GM12891 (cell line): ENCODE measurements around the gene NHLH1.

Experiments used
- PAX5 ChIP-seq: IDR thresholded peaks from 2 replicates; pipeline ENCODE4 v1.6.1; 2011; ENCODE audit warnings: low read length, moderate library complexity, mild to moderate bottlenecking; ENCODE audit not compliant: insufficient read depth, severe bottlenecking
- POLR2A ChIP-seq: IDR thresholded peaks from 2 replicates; pipeline ENCODE4 v1.6.1; 2011; ENCODE audit warnings: low read depth, low read length, control low read depth
- POLR2AphosphoS5 ChIP-seq: IDR thresholded peaks from 2 replicates; pipeline ENCODE4 v1.6.1; 2011; ENCODE audit warnings: low read depth, low read length, control low read depth
- POU2F2 ChIP-seq: IDR thresholded peaks from 2 replicates; pipeline ENCODE4 v1.6.1; 2011; ENCODE audit warnings: low read depth, mild to moderate bottlenecking, control low read depth, low read length, moderate library complexity
- SPI1 ChIP-seq: IDR thresholded peaks from 2 replicates; pipeline ENCODE4 v1.6.1; 2011; ENCODE audit warnings: low read depth, low read length, control low read depth
- TAF1 ChIP-seq: IDR thresholded peaks from 2 replicates; pipeline ENCODE4 v1.6.1; 2011; ENCODE audit warnings: low read depth, low read length, control low read depth

- TF ChIP-seq TAF1 (no peak), POLR2A (no peak), POLR2AphosphoS5 (no peak), SPI1 (no peak), POU2F2 (no peak), PAX5 (no peak)
Observed at GRCh38 chr1:160411271-160412027, 44.6 kb downstream of the NHLH1 start.
